Activated T-cell treated with anti-CD3 and anti-CD28 coated beads, Interleukin-2, amount 50 U/mL, for 4 hours (primary cell): ENCODE data around the gene TIAM1. TPM values are rescaled to one million over a fixed set of nuclear protein-coding genes. Genes with fewer than 3 reads are reported as not detected.
A peak's percentile ranks its signal among the peaks of the same experiment; 100 is the strongest.

ENCODE experiments used
- ATAC-seq, 2 donors: fragments of 200-7000 bp; cut with Tn5 transposase; one replicate each; pipeline ENCODE4 v1.10.0; 2021
- DNase-seq: peaks from one replicate; pipeline ENCODE4 v3.0.0-alpha.2; 2020
- H3K27me3 Mint-ChIP-seq: one replicate; pipeline ENCODE4 v1.8.0; 2021; ENCODE audit warnings: low read depth, mixed read lengths
- H3K36me3 Mint-ChIP-seq: one replicate; pipeline ENCODE4 v1.8.0; 2022; ENCODE audit warnings: mixed read lengths; ENCODE audit not compliant: insufficient read depth
- H3K4me1 Mint-ChIP-seq: one replicate; pipeline ENCODE4 v1.8.0; 2021; ENCODE audit warnings: low read depth, mixed read lengths
- H3K4me3 Mint-ChIP-seq: one replicate; pipeline ENCODE4 v1.8.0; 2021; ENCODE audit warnings: mild to moderate bottlenecking, moderate library complexity, mixed read lengths
- H3K9me3 Mint-ChIP-seq: one replicate; pipeline ENCODE4 v1.8.0; 2021; ENCODE audit warnings: mixed read lengths
- total RNA-seq, 3 donors: library from RNA; stranded (reverse); gene quantifications; one replicate each; pipeline ENCODE4 v1.2.1, GENCODE V29; 2021

Gene TIAM1
- total RNA-seq, 3 donors from 2014 or later = 103 to 133 (median 132) TPM

DNA sequence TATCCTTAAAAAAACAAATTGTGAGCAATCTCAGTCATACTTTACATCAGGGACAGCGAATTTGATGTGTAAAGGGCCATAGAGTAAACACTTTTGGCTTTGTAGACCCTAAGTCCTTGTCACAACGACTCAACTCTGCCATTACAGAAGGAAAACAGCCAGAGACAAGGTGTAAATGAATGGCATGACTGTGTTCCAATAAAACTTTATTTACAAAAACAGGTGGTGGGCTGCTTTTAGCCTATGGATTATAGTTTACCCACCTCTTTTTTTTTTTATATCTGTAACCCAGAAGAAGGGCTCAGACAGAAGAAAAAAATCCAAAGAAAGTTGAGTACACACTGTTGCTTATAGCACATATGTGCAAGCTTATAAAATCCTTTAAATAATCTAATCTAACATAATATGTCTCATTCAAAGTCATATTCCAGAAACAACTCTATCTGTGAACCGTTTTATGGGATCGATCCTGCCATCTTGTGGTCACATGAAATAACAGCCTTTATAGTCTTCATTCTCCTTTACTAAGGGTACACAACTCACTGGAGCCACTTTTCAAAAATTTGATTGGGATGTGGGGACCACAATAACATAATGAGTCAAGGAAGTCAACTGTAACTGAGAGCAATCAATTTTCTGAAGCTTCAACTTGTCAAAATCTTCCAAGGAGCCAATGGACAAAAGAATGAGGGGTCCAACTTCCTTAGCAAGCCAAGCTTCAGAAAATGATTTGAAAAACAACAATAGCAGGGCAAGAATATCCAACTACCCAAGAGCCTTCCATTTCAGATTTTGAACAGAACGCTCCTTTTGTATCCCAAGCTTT lies 163.6 kb downstream of the TIAM1 start:
- no peaks in the 10 kb centered on the region for H3K27me3 Mint-ChIP-seq
- H3K4me1 Mint-ChIP-seq = peaks cover 75% of the 10 kb centered on the region
- H3K4me3 Mint-ChIP-seq = peak overlapping the region; percentile 88
- H3K36me3 Mint-ChIP-seq = peaks cover 31% of the 10 kb centered on the region
- no peak for DNase-seq
- ATAC-seq = no peak
- H3K9me3 Mint-ChIP-seq = no peaks in the 10 kb centered on the region

DNA sequence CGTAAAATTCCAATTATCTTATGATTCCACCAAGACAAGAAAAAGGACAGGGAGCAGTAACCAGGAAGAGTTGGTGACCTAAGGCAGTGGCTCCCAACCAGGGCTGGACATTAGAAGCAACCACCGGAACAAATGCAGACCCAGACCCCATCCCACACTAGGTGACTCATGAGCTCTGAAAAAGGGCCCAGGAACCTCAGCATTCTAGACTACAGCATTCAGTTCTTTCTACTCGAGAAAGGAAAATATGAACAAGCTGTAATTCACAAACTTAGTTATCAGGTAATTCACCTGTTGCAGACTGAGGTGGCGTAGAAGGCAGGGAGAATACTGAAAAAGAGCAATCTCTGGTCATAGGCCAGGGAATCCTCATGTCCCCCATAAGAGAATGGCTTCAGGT lies 167.3 kb downstream of the TIAM1 start:
- Mint-ChIP-seq H3K9me3 (no peaks in the 10 kb centered on the region), H3K4me1 (peaks cover 84% of the 10 kb centered on the region), H3K4me3 (peak overlapping the region; percentile 42), H3K36me3 (peaks cover 29% of the 10 kb centered on the region), H3K27me3 (no peaks in the 10 kb centered on the region)
- no peak for DNase-seq
- ATAC-seq = peak; percentile 29 to 33

DNA sequence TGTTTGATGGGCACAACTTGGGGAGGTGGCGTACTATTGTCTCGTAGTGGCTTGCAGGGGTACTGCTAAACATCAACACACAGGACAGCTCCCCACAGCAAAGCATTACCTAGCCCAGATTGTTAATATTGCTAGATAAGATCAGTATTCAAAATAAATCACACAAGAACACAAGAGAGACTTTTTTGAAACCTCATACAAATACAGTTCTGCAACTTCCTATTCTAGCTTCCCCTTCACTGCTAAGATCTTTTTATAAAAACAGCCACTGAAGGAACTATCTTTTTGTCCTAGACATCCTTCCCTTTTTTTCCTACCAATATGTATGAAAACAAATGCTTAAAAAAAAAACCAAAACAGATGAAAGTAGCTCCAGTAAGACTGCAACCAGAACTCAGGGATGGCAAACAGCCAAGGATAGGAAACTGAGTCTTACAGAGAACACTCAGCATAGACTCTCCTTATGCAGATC lies 167.9 kb downstream of the TIAM1 start:
- H3K36me3 Mint-ChIP-seq = peaks cover 26% of the 10 kb centered on the region
- H3K27me3 Mint-ChIP-seq = no peaks in the 10 kb centered on the region
- H3K4me3 Mint-ChIP-seq = peak overlapping the region; percentile 42
- no peak for DNase-seq
- H3K9me3 Mint-ChIP-seq = no peaks in the 10 kb centered on the region
- ATAC-seq = no peak
- H3K4me1 Mint-ChIP-seq = peaks cover 86% of the 10 kb centered on the region

DNA sequence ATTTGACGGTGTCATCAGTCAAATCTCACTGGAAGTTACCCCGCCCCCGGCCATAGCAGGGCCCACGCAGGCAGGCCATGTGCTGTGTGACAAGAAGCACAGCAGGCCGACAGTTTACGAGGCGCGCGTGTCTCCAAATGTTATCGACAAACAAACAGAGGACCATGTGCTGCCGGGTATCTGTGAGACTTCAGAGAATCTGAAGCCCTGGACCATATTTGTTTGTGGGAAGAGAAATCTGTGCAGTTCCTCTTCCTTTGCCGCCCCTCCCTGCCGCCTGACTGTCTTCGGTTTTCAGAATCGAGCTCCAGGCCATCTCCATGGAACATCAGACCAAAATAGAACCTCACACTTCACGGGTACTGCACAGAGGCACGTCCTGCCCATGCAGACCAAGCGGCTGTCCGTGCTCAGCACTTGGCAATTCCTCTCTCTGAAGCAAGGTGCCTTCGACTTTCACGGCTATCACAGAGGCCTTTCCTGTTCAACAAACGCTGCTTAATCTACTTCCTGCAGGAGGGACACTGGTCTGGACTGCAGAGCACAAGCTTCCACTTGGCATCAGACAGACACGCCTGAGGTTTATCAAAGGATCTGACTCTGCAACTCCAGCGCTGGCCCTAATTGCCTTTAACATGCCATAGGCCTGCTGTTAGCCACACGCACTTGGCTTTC lies 170.0 kb downstream of the TIAM1 start:
- ATAC-seq = peak; percentile 25 to 55
- H3K9me3 Mint-ChIP-seq = no peaks in the 10 kb centered on the region
- H3K4me1 Mint-ChIP-seq = peaks cover 88% of the 10 kb centered on the region
- H3K36me3 Mint-ChIP-seq = peaks cover 23% of the 10 kb centered on the region
- peak; percentile 65 for DNase-seq
- H3K27me3 Mint-ChIP-seq = no peaks in the 10 kb centered on the region
- peak overlapping the region; percentile 71 for H3K4me3 Mint-ChIP-seq

GRCh38 chr21:31172328-31172727 lies 171.7 kb downstream of the TIAM1 start:
- peaks cover 87% of the 10 kb centered on the region for H3K4me1 Mint-ChIP-seq
- ATAC-seq = no peak
- H3K4me3 Mint-ChIP-seq = peak overlapping the region; percentile 45
- no peak for DNase-seq
- H3K9me3 Mint-ChIP-seq = no peaks in the 10 kb centered on the region
- peaks cover 19% of the 10 kb centered on the region for H3K36me3 Mint-ChIP-seq
- no peaks in the 10 kb centered on the region for H3K27me3 Mint-ChIP-seq

GRCh38 chr21:31164713-31165694 lies 179.1 kb downstream of the TIAM1 start:
- Mint-ChIP-seq H3K9me3 (no peaks in the 10 kb centered on the region), H3K36me3 (peaks cover 22% of the 10 kb centered on the region), H3K4me3 (no peak overlapping the region), H3K4me1 (peaks cover 82% of the 10 kb centered on the region), H3K27me3 (no peaks in the 10 kb centered on the region)
- ATAC-seq (no peak), DNase-seq (no peak)

GRCh38 chr21:31162827-31163226 lies 181.2 kb downstream of the TIAM1 start:
- DNase-seq = no peak
- Mint-ChIP-seq H3K9me3 (no peaks in the 10 kb centered on the region), H3K4me1 (peaks cover 88% of the 10 kb centered on the region)

GRCh38 chr21:31162079-31162699 lies 181.9 kb downstream of the TIAM1 start:
- Mint-ChIP-seq H3K4me3 (peak overlapping the region; percentile 32), H3K27me3 (no peaks in the 10 kb centered on the region), H3K4me1 (peaks cover 87% of the 10 kb centered on the region), H3K36me3 (peaks cover 20% of the 10 kb centered on the region), H3K9me3 (no peaks in the 10 kb centered on the region)
- no peak for DNase-seq
- no peak for ATAC-seq

More at GRCh38 chr21:31162827-31163226, 181.2 kb downstream of the TIAM1 start:
- peaks cover 20% of the 10 kb centered on the region for H3K36me3 Mint-ChIP-seq
- no peak for ATAC-seq
- no peaks in the 10 kb centered on the region for H3K27me3 Mint-ChIP-seq
- peak overlapping the region; percentile 33 for H3K4me3 Mint-ChIP-seq

DNA sequence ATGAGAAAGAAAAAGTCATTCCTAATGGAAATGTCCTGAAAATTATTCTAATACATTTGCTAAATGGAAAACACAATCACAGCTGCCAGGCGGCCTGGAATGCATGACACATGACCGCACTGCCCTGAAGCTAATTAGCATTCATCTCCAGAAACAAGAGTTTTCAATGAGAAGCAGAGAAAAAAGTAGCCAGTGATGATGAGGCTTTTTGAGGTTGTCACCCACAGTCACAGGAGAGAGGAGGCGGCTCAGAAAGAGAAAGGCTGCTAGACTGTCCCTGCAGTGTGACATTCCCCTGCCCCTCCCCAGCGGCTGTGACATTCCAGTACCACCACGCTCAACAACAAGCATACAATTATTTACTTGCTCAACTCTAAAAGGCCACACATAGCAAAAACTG lies 182.9 kb downstream of the TIAM1 start:
- Mint-ChIP-seq H3K9me3 (no peaks in the 10 kb centered on the region), H3K27me3 (no peaks in the 10 kb centered on the region), H3K4me1 (peaks cover 84% of the 10 kb centered on the region), H3K36me3 (peaks cover 20% of the 10 kb centered on the region), H3K4me3 (peak overlapping the region; percentile 46)
- DNase-seq (no peak), ATAC-seq (peak; percentile 70 to 73)

DNA sequence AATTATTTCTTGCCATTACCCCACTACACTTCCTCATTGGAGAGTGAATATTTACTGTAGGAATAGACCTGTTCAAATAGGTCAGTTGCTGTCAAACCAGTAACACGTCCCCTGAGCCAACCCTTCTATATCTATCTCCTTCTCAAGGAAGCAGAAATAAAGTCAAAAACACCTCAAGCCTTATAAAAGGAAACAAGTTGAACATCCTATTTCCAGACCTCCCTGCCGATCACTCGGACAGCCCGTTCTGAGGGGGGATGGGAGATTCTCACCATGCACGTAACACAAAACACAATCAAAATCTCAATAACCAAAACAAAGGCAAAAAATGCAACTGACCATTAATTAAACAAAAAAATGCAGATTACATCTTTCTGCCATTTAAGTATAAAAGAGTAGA lies 184.3 kb downstream of the TIAM1 start:
- Mint-ChIP-seq H3K36me3 (peaks cover 18% of the 10 kb centered on the region), H3K9me3 (no peaks in the 10 kb centered on the region), H3K27me3 (no peaks in the 10 kb centered on the region), H3K4me3 (peak overlapping the region; percentile 70), H3K4me1 (peaks cover 77% of the 10 kb centered on the region)
- ATAC-seq (no peak), DNase-seq (no peak)

DNA sequence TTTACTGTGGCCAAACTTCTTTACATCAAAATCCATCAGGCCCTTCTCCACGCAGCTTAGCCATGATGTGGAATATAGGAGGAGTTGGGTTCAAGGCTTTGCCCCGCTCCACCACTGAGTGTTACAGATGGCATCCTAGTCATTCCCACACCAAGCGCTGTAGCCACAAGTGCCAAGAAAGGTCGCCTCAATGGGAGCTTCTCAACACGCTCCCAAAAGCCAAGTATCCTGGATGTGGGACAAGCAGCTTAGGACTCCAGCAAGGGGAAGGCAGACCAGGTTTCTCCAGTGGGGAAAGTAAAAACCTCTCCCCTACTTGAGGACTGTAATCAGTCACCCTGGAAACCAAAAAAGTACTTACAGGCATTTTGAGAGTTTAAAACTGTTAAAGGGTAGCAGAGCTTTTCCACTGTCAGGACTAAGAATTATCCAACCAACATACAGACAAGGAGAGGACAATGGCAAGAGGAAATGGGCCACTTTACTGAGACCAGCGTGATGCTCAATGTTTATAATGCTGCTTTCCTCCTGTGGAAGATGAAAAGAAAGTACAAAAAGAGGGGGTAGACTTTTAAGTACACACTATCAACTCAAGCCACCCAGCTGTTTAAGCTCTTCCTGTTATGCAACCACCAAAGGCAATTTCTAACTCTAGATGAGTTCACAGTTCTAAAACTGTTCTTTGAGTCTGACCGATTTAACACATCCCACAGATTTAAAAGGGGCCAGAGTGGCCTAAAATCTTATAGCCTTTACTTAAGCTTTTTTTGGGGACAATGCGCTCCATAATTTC lies 185.1 kb downstream of the TIAM1 start:
- ATAC-seq (peak; percentile 44 to 49), DNase-seq (no peak)
- Mint-ChIP-seq H3K4me1 (peaks cover 78% of the 10 kb centered on the region), H3K36me3 (peaks cover 25% of the 10 kb centered on the region), H3K27me3 (no peaks in the 10 kb centered on the region), H3K4me3 (peak overlapping the region; percentile 70), H3K9me3 (no peaks in the 10 kb centered on the region)

- DNase-seq (no peak), ATAC-seq (no peak)
- Mint-ChIP-seq H3K4me1 (peaks cover 71% of the 10 kb centered on the region), H3K36me3 (peaks cover 26% of the 10 kb centered on the region), H3K27me3 (no peaks in the 10 kb centered on the region), H3K9me3 (no peaks in the 10 kb centered on the region), H3K4me3 (no peak overlapping the region)
Measured at GRCh38 chr21:31157756-31158155, 186.3 kb downstream of the TIAM1 start.

DNA sequence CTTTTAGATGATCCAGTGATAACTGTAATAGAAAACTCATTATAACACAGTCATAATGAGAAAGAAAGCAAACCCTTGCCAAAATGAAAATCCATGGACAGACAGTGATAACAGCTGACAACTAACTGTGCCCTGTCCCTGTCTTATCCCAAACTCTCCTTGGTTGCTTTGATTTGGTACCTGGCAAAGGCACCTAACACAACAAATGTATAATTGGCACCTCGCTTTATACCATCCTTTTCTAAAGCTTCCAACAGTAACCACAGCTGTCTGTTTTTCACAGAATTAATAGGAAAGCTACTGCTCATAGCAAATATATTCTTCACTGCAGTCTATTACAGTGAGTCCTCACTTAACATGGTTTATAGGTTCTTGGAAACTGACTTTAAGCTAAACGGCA lies 187.4 kb downstream of the TIAM1 start:
- peaks cover 65% of the 10 kb centered on the region for H3K4me1 Mint-ChIP-seq
- no peak for DNase-seq

More for the DNA sequence above, 187.4 kb downstream of the TIAM1 start:
- Mint-ChIP-seq H3K9me3 (no peaks in the 10 kb centered on the region), H3K36me3 (peaks cover 20% of the 10 kb centered on the region), H3K4me3 (no peak overlapping the region), H3K27me3 (no peaks in the 10 kb centered on the region)
- ATAC-seq = no peak
